ENCODE results near the gene POLDIP2. TPM values are rescaled to one million over a fixed set of nuclear protein-coding genes. Genes with fewer than 3 reads are reported as not detected.
A peak's percentile ranks its signal among the peaks of the same experiment; 100 is the strongest.

Gene POLDIP2
- total and polyA plus RNA-seq, 9 donors, result 37.4 to 110 (median 59.6) TPM

DNA sequence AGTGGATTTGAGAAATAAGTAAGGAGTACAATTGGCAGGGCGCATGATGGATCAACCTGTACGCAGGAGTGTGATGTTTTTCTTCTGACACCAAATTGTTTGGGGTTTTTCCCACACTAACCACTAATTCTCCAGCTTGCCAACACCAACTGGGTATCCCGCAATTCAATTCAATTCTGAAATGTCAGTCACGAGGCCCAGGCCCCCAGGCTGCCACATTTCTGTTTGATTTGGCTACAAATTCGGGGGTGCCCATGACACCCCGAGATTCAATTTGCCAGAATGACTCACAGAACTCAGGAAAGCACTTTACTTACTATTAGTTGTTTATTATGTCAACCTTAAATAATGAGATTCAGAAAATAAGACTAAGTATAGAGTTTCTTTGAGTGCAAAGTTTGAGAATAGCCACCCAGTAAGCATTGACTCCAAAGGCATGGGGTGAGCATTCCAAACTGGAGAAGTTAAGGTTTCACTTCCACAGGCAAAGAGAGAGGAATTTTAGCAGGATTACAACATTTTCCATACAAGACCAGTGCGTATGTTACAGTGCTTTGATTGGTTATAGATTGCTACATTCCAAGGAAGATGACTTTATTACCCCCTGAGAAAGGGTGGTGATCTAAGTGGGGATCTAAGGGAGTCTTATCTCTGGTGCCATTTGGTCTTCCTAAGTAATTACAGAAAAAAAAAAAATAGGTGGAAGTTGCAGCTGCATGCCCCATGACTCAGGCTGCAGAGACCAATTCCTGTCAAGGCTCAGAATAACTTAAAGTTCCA is 37.2 kb upstream of the POLDIP2 start:
- Histone ChIP-seq H3K27me3 (no peaks in the 10 kb centered on the region), H3K36me3 (no peaks in the 10 kb centered on the region), H3K27ac (no peak overlapping the region), H3K4me3 (no peak overlapping the region), H3K4me1 (ENCODE audit: insufficient read depth) (no peaks in the 10 kb centered on the region), H3K9me3 (no peaks in the 10 kb centered on the region)
- 79 to 83% (median 81%) methylated on average over 7 of the region's 7 CpGs for WGBS, 3 donors
- DNase-seq, result peak in 1 of 5 donors; percentile 6
- TF ChIP-seq EP300 (IDR thresholded peaks at IDR 0.05), result no peak
- TF ChIP-seq, protein P1, sequence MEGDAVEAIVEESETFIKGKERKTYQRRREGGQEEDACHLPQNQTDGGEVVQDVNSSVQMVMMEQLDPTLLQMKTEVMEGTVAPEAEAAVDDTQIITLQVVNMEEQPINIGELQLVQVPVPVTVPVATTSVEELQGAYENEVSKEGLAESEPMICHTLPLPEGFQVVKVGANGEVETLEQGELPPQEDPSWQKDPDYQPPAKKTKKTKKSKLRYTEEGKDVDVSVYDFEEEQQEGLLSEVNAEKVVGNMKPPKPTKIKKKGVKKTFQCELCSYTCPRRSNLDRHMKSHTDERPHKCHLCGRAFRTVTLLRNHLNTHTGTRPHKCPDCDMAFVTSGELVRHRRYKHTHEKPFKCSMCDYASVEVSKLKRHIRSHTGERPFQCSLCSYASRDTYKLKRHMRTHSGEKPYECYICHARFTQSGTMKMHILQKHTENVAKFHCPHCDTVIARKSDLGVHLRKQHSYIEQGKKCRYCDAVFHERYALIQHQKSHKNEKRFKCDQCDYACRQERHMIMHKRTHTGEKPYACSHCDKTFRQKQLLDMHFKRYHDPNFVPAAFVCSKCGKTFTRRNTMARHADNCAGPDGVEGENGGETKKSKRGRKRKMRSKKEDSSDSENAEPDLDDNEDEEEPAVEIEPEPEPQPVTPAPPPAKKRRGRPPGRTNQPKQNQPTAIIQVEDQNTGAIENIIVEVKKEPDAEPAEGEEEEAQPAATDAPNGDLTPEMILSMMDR (IDR thresholded peaks at IDR 0.05), result no peak
- no peak for TF ChIP-seq POLR2A (IDR thresholded peaks at IDR 0.05)
- intact Hi-C loops (cut with DNase I), result no loop called here

DNA sequence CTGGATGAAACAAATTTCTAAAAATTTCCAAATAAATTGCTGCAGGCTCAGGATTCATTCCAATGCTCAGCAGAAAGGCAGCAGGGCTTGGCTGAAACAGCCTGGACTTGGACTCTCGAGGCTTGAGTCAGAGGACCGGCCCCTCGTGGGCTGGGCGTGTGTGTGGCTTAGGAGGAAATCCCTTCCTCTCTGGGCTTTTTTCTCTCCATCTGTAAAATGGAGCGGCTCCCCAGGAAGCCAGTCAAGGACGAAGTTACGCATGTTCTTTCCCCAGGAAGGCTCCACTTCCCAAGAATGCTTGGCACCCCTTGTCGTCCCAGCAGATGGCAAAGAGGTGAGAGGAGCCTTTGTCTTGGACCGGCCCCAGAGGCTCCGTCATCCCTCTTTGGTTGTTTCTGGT is 35.2 kb upstream of the POLDIP2 start:
- intact Hi-C loops (cut with DNase I), result loop anchor here in 1 of 4 donors (2.0 kb wide), 1 partner anchor 20 kb away; no protein-coding TSS in a partner anchor
- TF ChIP-seq EP300 (IDR thresholded peaks at IDR 0.05), result no peak

DNA sequence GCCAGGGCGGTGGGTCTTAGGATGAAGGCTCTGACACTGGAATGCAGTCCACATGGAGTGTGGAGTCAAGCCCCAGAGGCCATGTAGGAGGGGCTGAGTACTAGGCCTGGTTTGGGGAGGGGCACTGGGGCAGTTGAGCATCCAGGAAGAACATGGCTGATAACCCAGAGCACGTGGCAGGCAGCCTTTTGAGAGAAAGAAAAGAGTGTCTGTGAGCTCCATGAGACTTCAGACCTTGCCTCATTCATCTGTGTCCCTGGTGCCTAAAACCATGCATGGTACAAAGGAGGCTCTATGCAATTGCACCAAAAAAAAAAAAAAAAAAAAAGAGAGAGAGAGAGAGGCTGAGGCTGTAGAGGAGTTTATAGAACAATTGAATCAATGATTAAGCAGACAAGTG is 34.1 kb upstream of the POLDIP2 start:
- WGBS, 3 donors, result 50 to 88% (median 71%) methylated on average over 2 of the region's 2 CpGs
- Histone ChIP-seq H3K4me3 (no peak overlapping the region), H3K9me3 (no peaks in the 10 kb centered on the region), H3K27ac (no peak overlapping the region), H3K36me3 (no peaks in the 10 kb centered on the region), H3K4me1 (ENCODE audit: insufficient read depth) (no peaks in the 10 kb centered on the region), H3K27me3 (no peaks in the 10 kb centered on the region)
- DNase-seq, result peak in 1 of 5 donors; percentile 3
- intact Hi-C loops (cut with DNase I), result no loop called here
- TF ChIP-seq POLR2A (IDR thresholded peaks at IDR 0.05) (no peak), EP300 (IDR thresholded peaks at IDR 0.05) (no peak)
- TF ChIP-seq, protein P1 (IDR thresholded peaks at IDR 0.05), result no peak

More for the DNA sequence above, 35.2 kb upstream of the POLDIP2 start:
- Histone ChIP-seq H3K27ac (no peak overlapping the region), H3K9me3 (no peaks in the 10 kb centered on the region), H3K27me3 (no peaks in the 10 kb centered on the region), H3K4me3 (no peak overlapping the region), H3K4me1 (ENCODE audit: insufficient read depth) (no peaks in the 10 kb centered on the region), H3K36me3 (no peaks in the 10 kb centered on the region)
- WGBS, 3 donors, result 76 to 86% (median 78%) methylated on average over 10 of the region's 10 CpGs
- peak in 1 of 5 donors; percentile 12 for DNase-seq

DNA sequence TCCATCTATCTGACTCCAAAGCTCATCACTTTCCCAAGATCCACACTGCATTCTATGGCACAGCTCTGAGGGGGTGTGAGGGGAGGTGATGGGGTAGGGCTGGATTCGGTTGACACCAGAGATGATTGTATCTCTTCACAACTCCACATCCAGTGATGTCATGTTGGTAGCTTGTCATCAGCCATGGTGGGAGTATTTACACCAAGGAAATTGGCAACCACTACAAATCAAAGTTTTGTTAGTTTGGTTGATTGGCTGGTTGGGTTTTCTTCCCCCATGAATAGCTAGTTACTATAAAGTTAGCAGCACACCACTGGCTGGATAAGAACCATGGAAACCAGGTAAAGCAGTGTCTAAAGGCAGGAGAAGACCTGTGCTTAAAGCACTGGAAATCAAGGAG is 33.7 kb upstream of the POLDIP2 start:
- WGBS, 3 donors, result 84 to 90% (median 90%) methylated on average over 1 of the region's 1 CpG
- Histone ChIP-seq H3K4me3 (no peak overlapping the region), H3K4me1 (ENCODE audit: insufficient read depth) (no peaks in the 10 kb centered on the region), H3K27me3 (no peaks in the 10 kb centered on the region), H3K36me3 (no peaks in the 10 kb centered on the region), H3K27ac (no peak overlapping the region), H3K9me3 (no peaks in the 10 kb centered on the region)
- intact Hi-C loops (cut with DNase I), result no loop called here
- DNase-seq, result peak in 1 of 5 donors; percentile 3
- no peak for TF ChIP-seq POLR2A (IDR thresholded peaks at IDR 0.05)
- no peak for TF ChIP-seq EP300 (IDR thresholded peaks at IDR 0.05)
- TF ChIP-seq, protein P1 (IDR thresholded peaks at IDR 0.05), result no peak

DNA sequence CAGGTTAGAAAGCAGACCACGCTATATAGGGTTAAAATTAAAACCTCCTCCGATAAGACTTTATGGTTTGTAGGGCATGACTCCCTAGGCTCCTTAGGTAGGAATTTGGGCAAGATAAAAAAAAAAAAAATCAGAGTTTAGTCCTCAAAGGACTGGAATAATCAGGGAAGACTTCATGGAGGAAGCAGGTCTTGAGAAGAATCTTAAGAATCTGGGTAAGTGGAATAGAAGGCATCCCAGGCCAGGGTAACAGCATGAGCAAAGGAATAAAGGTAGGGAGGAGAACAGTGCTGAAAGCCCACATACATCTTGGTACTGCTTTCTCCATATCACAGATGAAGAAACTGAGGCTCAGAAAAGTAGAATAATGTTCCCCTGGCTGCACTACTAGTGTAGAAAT is 33.2 kb upstream of the POLDIP2 start:
- Histone ChIP-seq H3K27ac (no peak overlapping the region), H3K9me3 (no peaks in the 10 kb centered on the region), H3K27me3 (no peaks in the 10 kb centered on the region), H3K4me1 (ENCODE audit: insufficient read depth) (no peaks in the 10 kb centered on the region), H3K4me3 (no peak overlapping the region), H3K36me3 (no peaks in the 10 kb centered on the region)
- WGBS, 3 donors, result 92 to 96% (median 95%) methylated on average over 2 of the region's 2 CpGs
- intact Hi-C loops (cut with DNase I), result no loop called here
- DNase-seq, result no peak
- TF ChIP-seq EP300 (IDR thresholded peaks at IDR 0.05) (no peak), POLR2A (IDR thresholded peaks at IDR 0.05) (no peak)
- TF ChIP-seq, protein P1 (IDR thresholded peaks at IDR 0.05), result no peak

Measured in ovary (tissue), 9 donors.